T-helper 2 cell treated with Interferon-gamma antibody and Interleukin-4, amounts not matched to agents 5 μg/mL and 100 μg/mL, for 36 hours (primary cell): ENCODE measurements around the gene DCAKD.
"Not testable (repeated sequence)": the region's sequence is repeated elsewhere in the genome, so short reads cannot be mapped to it uniquely, and the experiment has no call there.

Experiments
- DNase-seq: peaks from one replicate; pipeline ENCODE4 v3.0.0; 2021; ENCODE audit warnings: low spot score
- H3K27ac Mint-ChIP-seq: one replicate; pipeline ENCODE4 v1.8.0; 2021; ENCODE audit warnings: mild to moderate bottlenecking, mixed read lengths
- H3K27me3 Mint-ChIP-seq: one replicate; pipeline ENCODE4 v1.8.0; 2021; ENCODE audit warnings: low read depth, mixed read lengths
- H3K36me3 Mint-ChIP-seq: one replicate; pipeline ENCODE4 v1.8.0; 2021; ENCODE audit warnings: low read depth, mixed read lengths
- H3K4me1 Mint-ChIP-seq: one replicate; pipeline ENCODE4 v1.8.0; 2021; ENCODE audit warnings: low read depth, mixed read lengths
- H3K4me3 Mint-ChIP-seq: one replicate; pipeline ENCODE4 v1.8.0; 2022; ENCODE audit warnings: mild to moderate bottlenecking, moderate library complexity, mixed read lengths
- H3K9me3 Mint-ChIP-seq: one replicate; pipeline ENCODE4 v1.8.0; 2021; ENCODE audit warnings: mixed read lengths

DCAKD gene

GRCh38 chr17:45051720-45052051 is 254 bp upstream of the DCAKD start:
- H3K4me3 Mint-ChIP-seq, result peak overlapping the region; percentile 86
- H3K27ac Mint-ChIP-seq, H3K9me3 Mint-ChIP-seq, DNase-seq, H3K27me3 Mint-ChIP-seq: not testable (repeated sequence)
- H3K4me1 Mint-ChIP-seq, result peaks cover 32% of the 10 kb centered on the region
- peaks cover 27% of the 10 kb centered on the region for H3K36me3 Mint-ChIP-seq

GRCh38 chr17:45050481-45051059 is 862 bp downstream of the DCAKD start:
- peak; percentile 53 for DNase-seq
- peaks cover 31% of the 10 kb centered on the region for H3K36me3 Mint-ChIP-seq
- H3K4me3 Mint-ChIP-seq, result peak overlapping the region; percentile 90
- peaks cover 31% of the 10 kb centered on the region for H3K4me1 Mint-ChIP-seq
- H3K9me3 Mint-ChIP-seq, result no peaks in the 10 kb centered on the region
- H3K27me3 Mint-ChIP-seq, result no peaks in the 10 kb centered on the region
- peak overlapping the region; percentile 87 for H3K27ac Mint-ChIP-seq

- Mint-ChIP-seq H3K27me3 (no peaks in the 10 kb centered on the region), H3K36me3 (peaks cover 26% of the 10 kb centered on the region), H3K4me1 (peaks cover 27% of the 10 kb centered on the region), H3K4me3 (peak overlapping the region; percentile 90), H3K27ac (peak overlapping the region; percentile 60), H3K9me3 (no peaks in the 10 kb centered on the region)
- DNase-seq, result no peak
Observed at GRCh38 chr17:45048795-45049563, 2.5 kb downstream of the DCAKD start.

GRCh38 chr17:45046537-45047125 is 4.8 kb downstream of the DCAKD start:
- H3K36me3 Mint-ChIP-seq, result peaks cover 22% of the 10 kb centered on the region
- DNase-seq, result peak; percentile 37
- H3K4me3 Mint-ChIP-seq, result no peak overlapping the region
- no peaks in the 10 kb centered on the region for H3K9me3 Mint-ChIP-seq
- peaks cover 33% of the 10 kb centered on the region for H3K4me1 Mint-ChIP-seq
- no peak overlapping the region for H3K27ac Mint-ChIP-seq
- H3K27me3 Mint-ChIP-seq, result no peaks in the 10 kb centered on the region

GRCh38 chr17:45043813-45044540 is 7.5 kb downstream of the DCAKD start:
- Mint-ChIP-seq H3K36me3 (peaks cover 17% of the 10 kb centered on the region), H3K27ac (no peak overlapping the region), H3K9me3 (no peaks in the 10 kb centered on the region), H3K4me1 (peaks cover 27% of the 10 kb centered on the region), H3K4me3 (no peak overlapping the region), H3K27me3 (no peaks in the 10 kb centered on the region)
- DNase-seq, result no peak

- H3K27me3 Mint-ChIP-seq, result no peaks in the 10 kb centered on the region
- peaks cover 24% of the 10 kb centered on the region for H3K4me1 Mint-ChIP-seq
- DNase-seq, result no peak
- no peak overlapping the region for H3K27ac Mint-ChIP-seq
- no peak overlapping the region for H3K4me3 Mint-ChIP-seq
- H3K36me3 Mint-ChIP-seq, result peaks cover 14% of the 10 kb centered on the region
- no peaks in the 10 kb centered on the region for H3K9me3 Mint-ChIP-seq
Observed at GRCh38 chr17:45042346-45043120, 8.9 kb downstream of the DCAKD start.

- peaks cover 5% of the 10 kb centered on the region for H3K36me3 Mint-ChIP-seq
- H3K9me3 Mint-ChIP-seq, result no peaks in the 10 kb centered on the region
- DNase-seq, result no peak
- H3K4me1 Mint-ChIP-seq, result peaks cover 20% of the 10 kb centered on the region
- no peak overlapping the region for H3K4me3 Mint-ChIP-seq
- no peak overlapping the region for H3K27ac Mint-ChIP-seq
- no peaks in the 10 kb centered on the region for H3K27me3 Mint-ChIP-seq
Observed at GRCh38 chr17:45040459-45040858, 11.0 kb downstream of the DCAKD start.

GRCh38 chr17:45038728-45039634 is 12.5 kb downstream of the DCAKD start:
- Mint-ChIP-seq H3K27ac (no peak overlapping the region), H3K36me3 (peaks cover 7% of the 10 kb centered on the region), H3K27me3 (no peaks in the 10 kb centered on the region), H3K9me3 (no peaks in the 10 kb centered on the region), H3K4me1 (peaks cover 18% of the 10 kb centered on the region), H3K4me3 (no peak overlapping the region)
- no peak for DNase-seq

- H3K9me3 Mint-ChIP-seq, result no peaks in the 10 kb centered on the region
- H3K4me1 Mint-ChIP-seq, result peaks cover 3% of the 10 kb centered on the region
- no peak overlapping the region for H3K27ac Mint-ChIP-seq
- H3K4me3 Mint-ChIP-seq, result no peak overlapping the region
- DNase-seq, result no peak
- H3K27me3 Mint-ChIP-seq, result no peaks in the 10 kb centered on the region
- peaks cover 14% of the 10 kb centered on the region for H3K36me3 Mint-ChIP-seq
Observed at GRCh38 chr17:45036691-45037090, 14.7 kb downstream of the DCAKD start.

GRCh38 chr17:45035848-45036247 is 15.6 kb downstream of the DCAKD start:
- Mint-ChIP-seq H3K36me3 (peaks cover 18% of the 10 kb centered on the region), H3K4me1 (peaks cover 3% of the 10 kb centered on the region), H3K27ac (no peak overlapping the region), H3K4me3 (no peak overlapping the region), H3K9me3 (no peaks in the 10 kb centered on the region), H3K27me3 (no peaks in the 10 kb centered on the region)
- DNase-seq, result no peak

- Mint-ChIP-seq H3K36me3 (peaks cover 25% of the 10 kb centered on the region), H3K27ac (no peak overlapping the region), H3K27me3 (no peaks in the 10 kb centered on the region), H3K9me3 (no peaks in the 10 kb centered on the region), H3K4me3 (no peak overlapping the region), H3K4me1 (peaks cover 3% of the 10 kb centered on the region)
- DNase-seq, result no peak
Observed at GRCh38 chr17:45034599-45034998, 16.8 kb downstream of the DCAKD start.

- H3K4me3 Mint-ChIP-seq, result no peak overlapping the region
- no peak for DNase-seq
- H3K36me3 Mint-ChIP-seq, result peaks cover 26% of the 10 kb centered on the region
- H3K9me3 Mint-ChIP-seq, result no peaks in the 10 kb centered on the region
- no peaks in the 10 kb centered on the region for H3K4me1 Mint-ChIP-seq
- no peaks in the 10 kb centered on the region for H3K27me3 Mint-ChIP-seq
- H3K27ac Mint-ChIP-seq, result no peak overlapping the region
Observed at GRCh38 chr17:45032174-45032541, 19.3 kb downstream of the DCAKD start.
